H9 (cell line): Measurements from ENCODE around the gene SH3TC2. TPM values are rescaled to one million over a fixed set of nuclear protein-coding genes. Genes with fewer than 3 reads are reported as not detected.

Experiments used
- DNase-seq: peaks from one replicate; pipeline ENCODE4 v3.0.0-alpha.2; 2017
- H2AFZ ChIP-seq: one replicate; pipeline ENCODE4 v1.6.1; 2013; ENCODE audit warnings: mild to moderate bottlenecking, low read length, control low read depth, moderate library complexity
- H2AK5ac ChIP-seq: 2 replicates; pipeline ENCODE4 v1.6.1; 2013; ENCODE audit warnings: low read length, control low read depth, mixed read lengths; ENCODE audit not compliant: insufficient read length
- H2BK120ac ChIP-seq: one replicate; pipeline ENCODE4 v1.6.1; 2013; ENCODE audit warnings: low read depth, mild to moderate bottlenecking, low read length, control low read depth, inconsistent platforms; ENCODE audit not compliant: poor library complexity, severe bottlenecking
- H2BK12ac ChIP-seq: 2 replicates; pipeline ENCODE4 v1.6.1; 2013; ENCODE audit warnings: low read length, control low read depth, mixed read lengths, low read depth; ENCODE audit not compliant: insufficient read length
- H2BK15ac ChIP-seq: 2 replicates; pipeline ENCODE4 v1.6.1; 2013; ENCODE audit warnings: low read depth, low read length, control low read depth
- H2BK20ac ChIP-seq: one replicate; pipeline ENCODE4 v1.6.1; 2013; ENCODE audit warnings: low read depth, mild to moderate bottlenecking, low read length, control low read depth, inconsistent platforms; ENCODE audit not compliant: poor library complexity, severe bottlenecking
- H2BK5ac ChIP-seq: 2 replicates; pipeline ENCODE4 v1.6.1; 2013; ENCODE audit warnings: low read length, control low read depth, mixed read lengths; ENCODE audit not compliant: insufficient read length
- H3K14ac ChIP-seq: 2 replicates; pipeline ENCODE4 v1.6.1; 2013; ENCODE audit warnings: low read length, control low read depth; ENCODE audit not compliant: insufficient read depth
- H3K18ac ChIP-seq: 2 replicates; pipeline ENCODE4 v1.6.1; 2013; ENCODE audit warnings: low read depth, mild to moderate bottlenecking, mixed read lengths, low read length, control low read depth; ENCODE audit not compliant: insufficient read length
- H3K23ac ChIP-seq: 2 replicates; pipeline ENCODE4 v1.6.1; 2013; ENCODE audit warnings: low read length, control low read depth, mixed read lengths, low read depth; ENCODE audit not compliant: insufficient read length
- H3K23me2 ChIP-seq: 2 replicates; pipeline ENCODE4 v1.6.1; 2013; ENCODE audit warnings: low read depth, mild to moderate bottlenecking, mixed read lengths, low read length, control low read depth; ENCODE audit not compliant: insufficient read length, poor library complexity, severe bottlenecking
- H3K27ac ChIP-seq: 2 replicates; pipeline ENCODE4 v1.5.1; 2013; ENCODE audit warnings: low read length, control low read depth, mixed read lengths, low read depth; ENCODE audit not compliant: insufficient read length
- H3K27me3 ChIP-seq: 2 replicates; pipeline ENCODE4 v1.6.1; 2013; ENCODE audit warnings: low read length, control low read depth, inconsistent platforms; ENCODE audit not compliant: insufficient read depth
- H3K4ac ChIP-seq: 2 replicates; pipeline ENCODE4 v1.6.1; 2013; ENCODE audit warnings: low read depth, mild to moderate bottlenecking, control low read depth, inconsistent platforms, low read length, moderate library complexity
- H3K4me1 ChIP-seq: 2 replicates; pipeline ENCODE4 v1.6.1; 2013; ENCODE audit warnings: low read length, control low read depth, inconsistent platforms; ENCODE audit not compliant: insufficient read depth
- H3K4me2 ChIP-seq: 2 replicates; pipeline ENCODE4 v1.6.1; 2013; ENCODE audit warnings: low read length, control low read depth, mixed read lengths; ENCODE audit not compliant: insufficient read length, insufficient read depth
- H3K56ac ChIP-seq: 2 replicates; pipeline ENCODE4 v1.6.1; 2013; ENCODE audit warnings: low read depth, mild to moderate bottlenecking, mixed read lengths, low read length, control low read depth; ENCODE audit not compliant: insufficient read length
- H3K79me1 ChIP-seq: 2 replicates; pipeline ENCODE4 v1.6.1; 2013; ENCODE audit warnings: low read depth, mild to moderate bottlenecking, moderate library complexity, low read length, control low read depth, inconsistent platforms; ENCODE audit not compliant: insufficient read depth, poor library complexity, severe bottlenecking
- H3K79me2 ChIP-seq: 2 replicates; pipeline ENCODE4 v1.6.1; 2013; ENCODE audit warnings: low read length, control low read depth, inconsistent platforms; ENCODE audit not compliant: insufficient read depth
- H3K9ac ChIP-seq: 2 replicates; pipeline ENCODE4 v1.6.1; 2013; ENCODE audit warnings: low read length, control low read depth, mixed read lengths; ENCODE audit not compliant: insufficient read length; ENCODE audit errors: extremely low read depth
- H3K9me3 ChIP-seq: one replicate; pipeline ENCODE4 v1.6.1; 2013; ENCODE audit warnings: low read depth, low read length, inconsistent platforms; ENCODE audit not compliant: control insufficient read depth
- H3T11ph ChIP-seq: one replicate; pipeline ENCODE4 v1.6.1; 2013; ENCODE audit warnings: mild to moderate bottlenecking, low read length, control low read depth, inconsistent platforms
- H4K20me1 ChIP-seq: one replicate; pipeline ENCODE4 v1.6.1; 2013; ENCODE audit not compliant: control insufficient read depth, insufficient read length, insufficient read depth
- H4K5ac ChIP-seq: 2 replicates; pipeline ENCODE4 v1.6.1; 2013; ENCODE audit warnings: low read depth, mild to moderate bottlenecking, mixed read lengths, low read length, control low read depth; ENCODE audit not compliant: insufficient read length
- H4K8ac ChIP-seq: replicated peaks from 2 replicates; pipeline ENCODE4 v1.6.1; 2013; ENCODE audit warnings: low read length, control low read depth, mixed read lengths, low read depth; ENCODE audit not compliant: insufficient read length
- H4K91ac ChIP-seq: 2 replicates; pipeline ENCODE4 v1.6.1; 2013; ENCODE audit warnings: low read depth, mild to moderate bottlenecking, moderate library complexity, mixed read lengths, low read length, control low read depth; ENCODE audit not compliant: insufficient read length
- H3K27ac Mint-ChIP-seq, 3 experiments: 2 replicates in 2 of 3; 3 replicates in 1 of 3; pipeline ENCODE4 v1.8.0; 2020 to 2021; ENCODE audit warnings: mixed read lengths in 3 of 3, mild to moderate bottlenecking in 1 of 3, moderate library complexity in 1 of 3
- H3K27me3 Mint-ChIP-seq: 2 replicates; pipeline ENCODE4 v1.8.0; 2021; ENCODE audit warnings: low read depth, mild to moderate bottlenecking, moderate library complexity, mixed read lengths
- H3K36me3 Mint-ChIP-seq, 3 experiments: 2 replicates in 2 of 3; 3 replicates in 1 of 3; pipeline ENCODE4 v1.8.0; 2020 to 2021; ENCODE audit warnings: low read depth in 3 of 3, mixed read lengths in 3 of 3; ENCODE audit not compliant: insufficient read depth in 1 of 3
- H3K4me1 Mint-ChIP-seq, 2 experiments: 2 replicates each; pipeline ENCODE4 v1.8.0; 2020; ENCODE audit warnings: mixed read lengths in 2 of 2
- H3K4me3 Mint-ChIP-seq, 2 experiments: 2 replicates in 1 of 2; 3 replicates in 1 of 2; pipeline ENCODE4 v1.8.0; 2020 to 2021; ENCODE audit warnings: mild to moderate bottlenecking in 2 of 2, mixed read lengths in 2 of 2, moderate library complexity in 1 of 2
- H3K9me3 Mint-ChIP-seq, 2 experiments: 2 replicates in 1 of 2; 3 replicates in 1 of 2; pipeline ENCODE4 v1.8.0; 2020; ENCODE audit warnings: mild to moderate bottlenecking in 2 of 2, mixed read lengths in 2 of 2, moderate library complexity in 1 of 2
- CTCF ChIP-seq: fragments of 200-600 bp; sonication (generic); conservative IDR thresholded peaks from 3 replicates; pipeline ENCODE4 v1.8.0; 2021; ENCODE audit warnings: antibody characterized with exemption, mild to moderate bottlenecking
- WGBS: extraction: QIAGEN DNeasy Blood & Tissue Kit; methylation state at CpG from one replicate; pipeline ENCODE4 v1.1.7; 2013; ENCODE audit warnings: missing lambda C conversion rate, low lambda C conversion rate, mixed read lengths; ENCODE audit not compliant: insufficient read length; ENCODE audit errors: extremely low coverage; 5-methylcytosine and 5-hydroxymethylcytosine counted together
- total RNA-seq: library from RNA; stranded (reverse); gene quantifications from 2 replicates; pipeline ENCODE4 v1.2.1, GENCODE V29; 2021

Gene SH3TC2
- total RNA-seq, 1 experiment from 2014 or later = not detected

DNA sequence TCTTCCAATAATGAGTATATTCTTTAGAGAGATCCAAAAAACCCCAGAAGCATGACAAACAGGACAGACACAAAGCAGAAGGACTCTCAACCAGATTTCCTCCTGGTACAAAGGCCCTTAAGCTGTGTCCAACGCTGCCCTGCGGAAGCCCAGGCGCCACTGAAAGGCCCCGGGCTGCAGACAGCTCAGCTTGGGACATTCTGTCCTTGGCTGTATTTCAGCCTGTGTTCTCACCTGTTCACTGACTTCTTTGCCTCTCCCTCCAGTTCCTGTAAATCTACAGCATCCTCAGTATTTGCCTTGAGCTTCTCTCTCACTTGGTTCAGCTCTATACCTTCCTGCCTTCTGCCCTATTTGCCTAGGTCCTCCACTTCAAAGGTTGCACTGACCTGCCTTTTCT lies 96.5 kb downstream of the SH3TC2 start:
- Histone ChIP-seq H2BK20ac (no peak overlapping the region), H4K91ac (no peak overlapping the region), H3K4me1 (peaks cover 5% of the 10 kb centered on the region; the same call in 1 of the 2 replicates), H3K23ac (no peak overlapping the region), H2AK5ac (no peak overlapping the region), H3K56ac (no peak overlapping the region), H3K4me2 (no peak overlapping the region), H3K27me3 (no peaks in the 10 kb centered on the region), H3K79me2 (no peaks in the 10 kb centered on the region), H3K14ac (no peak overlapping the region), H3T11ph (no peak overlapping the region), H3K9ac (no peak overlapping the region), H4K8ac (no peak overlapping the region), H3K79me1 (no peaks in the 10 kb centered on the region), H4K5ac (no peak overlapping the region), H2AFZ (no peak overlapping the region), H3K9me3 (no peaks in the 10 kb centered on the region), H3K23me2 (no peaks in the 10 kb centered on the region), H4K20me1 (no peaks in the 10 kb centered on the region), H2BK15ac (no peak overlapping the region), H2BK120ac (no peak overlapping the region), H3K27ac (no peak overlapping the region), H3K4ac (no peak overlapping the region), H3K18ac (no peak overlapping the region), H2BK12ac (no peak overlapping the region), H2BK5ac (no peak overlapping the region)
- no peak overlapping the region for H3K4me3 Mint-ChIP-seq
- DNase-seq = no peak
- no peaks in the 10 kb centered on the region for H3K9me3 Mint-ChIP-seq
- no peak overlapping the region for H3K27ac Mint-ChIP-seq
- no CpG with 5 or more reads among the region's 4 CpGs for WGBS
- no peaks in the 10 kb centered on the region for H3K36me3 Mint-ChIP-seq
- no peaks in the 10 kb centered on the region; the same call in none of the 2 replicates for H3K27me3 Mint-ChIP-seq
- TF ChIP-seq CTCF = no peak
- peaks cover 15 to 24% of the 10 kb centered on the region in 2 experiments for H3K4me1 Mint-ChIP-seq
